Stimulated activated CD8-positive, alpha-beta memory T cell treated with anti-CD3 and anti-CD28 coated beads, Interleukin-7, amount 100 ng/mL, for 1 hour (primary cell): ENCODE measurements around the gene DGKQ.
A peak's percentile ranks its signal among the peaks of the same experiment; 100 is the strongest.
"Not testable (repeated sequence)": the region's sequence is repeated elsewhere in the genome, so short reads cannot be mapped to it uniquely, and the experiment has no call there.

Experiments used
- DNase-seq, 2 donors: peaks; one replicate each; pipeline ENCODE4 v3.0.0-alpha.2; 2020; ENCODE audit warnings: low read depth in 2 of 2

DGKQ gene

DNA sequence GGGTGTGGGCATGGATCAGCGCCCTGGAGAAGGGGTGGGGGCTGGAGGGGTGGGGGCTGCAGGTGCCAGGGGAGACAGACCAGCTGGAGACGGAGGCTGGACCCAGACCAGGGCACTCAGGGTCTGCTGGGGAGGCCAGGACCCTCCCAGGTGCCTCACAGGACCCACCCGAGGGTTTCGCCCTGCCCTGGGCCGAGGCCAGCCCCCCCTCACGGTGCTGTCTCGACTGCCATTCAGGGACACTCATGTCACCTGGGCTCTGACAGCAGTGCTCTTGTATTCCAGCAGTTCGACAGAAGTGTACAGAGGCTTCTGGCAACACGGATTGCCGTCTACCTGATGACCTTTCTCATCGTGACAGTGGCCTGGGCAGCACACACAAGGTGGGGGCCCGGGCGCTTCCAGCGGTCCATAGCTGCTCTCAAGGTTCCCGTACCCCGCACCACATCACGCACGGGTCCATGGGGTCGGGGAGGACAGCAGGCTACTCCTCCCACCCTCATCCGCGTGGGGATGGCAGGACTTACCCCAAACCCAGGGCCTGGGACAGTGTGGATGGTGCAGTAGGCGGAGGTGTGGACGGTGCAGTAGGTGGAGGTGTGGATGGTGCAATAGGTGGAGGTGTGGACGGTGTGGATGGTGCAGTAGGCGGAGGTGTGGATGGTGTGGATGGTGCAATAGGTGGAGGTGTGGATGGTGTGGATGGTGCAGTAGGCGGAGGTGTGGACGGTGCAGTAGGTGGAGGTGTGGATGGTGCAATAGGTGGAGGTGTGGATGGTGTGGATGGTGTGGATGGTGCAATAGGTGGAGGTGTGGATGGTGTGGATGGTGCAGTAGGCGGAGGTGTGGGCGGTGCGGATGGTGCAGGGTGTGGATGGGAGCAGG, 23.0 kb downstream of the DGKQ start:
- DNase-seq: no peak

DNA sequence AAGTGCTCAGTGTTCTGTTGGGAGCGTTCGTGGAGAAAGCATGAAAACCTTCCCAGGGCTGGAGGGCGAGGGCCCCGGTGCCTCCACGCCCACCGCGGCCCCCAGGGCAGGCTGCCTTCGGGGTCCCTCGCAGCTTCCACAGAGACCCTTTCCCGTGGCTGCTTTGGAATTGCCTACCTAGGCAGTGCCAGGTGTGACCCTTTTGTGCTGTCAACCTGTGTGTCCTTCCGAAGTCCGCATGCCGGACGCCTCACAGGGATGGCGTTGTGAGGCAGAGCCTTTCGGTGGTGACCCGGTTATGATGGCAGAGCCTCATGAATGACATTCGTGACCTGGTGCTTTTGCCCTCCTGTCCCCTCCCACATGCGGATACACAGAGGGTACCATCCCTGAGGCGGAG, 23.7 kb downstream of the DGKQ start:
- no peak for DNase-seq

DNA sequence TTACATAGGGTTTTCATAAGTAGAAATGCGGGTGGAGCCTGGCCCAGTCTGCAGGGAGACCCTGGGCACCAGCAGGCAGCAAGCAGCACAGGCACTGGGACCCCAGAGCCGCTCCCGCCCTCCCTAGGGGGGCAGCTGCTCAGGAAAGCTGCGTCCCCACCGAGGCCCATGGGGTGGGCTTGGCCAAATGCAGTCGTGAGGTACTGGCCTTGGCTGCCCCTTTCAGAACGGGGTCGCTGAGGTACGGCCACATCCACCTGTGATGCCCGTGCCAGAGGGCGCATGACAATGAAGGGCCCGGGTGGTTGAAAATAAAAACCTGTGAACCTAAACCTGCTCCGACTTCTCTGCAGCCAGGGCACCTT, 24.5 kb downstream of the DGKQ start:
- DNase-seq: no peak

DNA sequence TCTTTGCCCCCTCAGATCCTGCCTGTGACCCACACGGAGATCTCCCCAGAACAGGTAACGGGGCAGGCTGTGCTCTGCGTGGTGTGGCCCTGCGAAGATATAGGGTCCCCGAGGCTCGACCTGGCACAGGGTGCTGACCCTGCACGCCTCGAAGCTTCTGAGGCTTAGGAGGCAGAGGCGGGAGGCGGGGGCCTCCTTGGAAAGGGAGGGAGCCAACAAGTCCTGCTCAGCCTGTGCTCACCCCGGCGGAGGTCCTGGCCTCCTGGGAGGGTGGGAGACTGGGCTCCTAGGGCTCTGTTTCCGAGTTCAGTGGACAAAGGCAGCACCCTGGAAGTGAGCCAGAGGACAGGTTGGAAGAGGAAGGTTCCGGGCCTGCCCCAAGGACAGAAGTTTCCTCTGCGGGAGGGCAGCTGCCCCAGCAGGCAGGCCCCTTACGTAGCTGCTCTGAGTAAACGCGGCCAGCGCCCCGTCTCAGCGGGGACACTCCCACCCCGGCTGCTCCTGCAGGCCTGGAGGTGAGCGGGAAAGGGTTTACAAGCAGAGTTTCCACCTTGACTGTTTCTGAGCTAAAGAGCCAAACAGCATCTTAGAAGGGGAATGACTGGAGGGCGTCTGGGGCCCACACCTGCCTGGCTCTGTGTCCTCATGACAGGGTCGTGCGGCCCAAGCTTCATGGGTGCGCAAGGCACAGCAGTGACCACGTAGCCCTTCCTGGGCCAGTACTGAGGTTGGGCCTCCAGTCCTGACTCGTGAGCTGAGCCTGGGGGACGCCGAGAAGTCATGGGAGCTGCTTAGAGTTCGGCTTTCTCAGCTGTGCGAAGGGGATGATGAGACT, 25.1 kb downstream of the DGKQ start:
- DNase-seq: no peak

DNA sequence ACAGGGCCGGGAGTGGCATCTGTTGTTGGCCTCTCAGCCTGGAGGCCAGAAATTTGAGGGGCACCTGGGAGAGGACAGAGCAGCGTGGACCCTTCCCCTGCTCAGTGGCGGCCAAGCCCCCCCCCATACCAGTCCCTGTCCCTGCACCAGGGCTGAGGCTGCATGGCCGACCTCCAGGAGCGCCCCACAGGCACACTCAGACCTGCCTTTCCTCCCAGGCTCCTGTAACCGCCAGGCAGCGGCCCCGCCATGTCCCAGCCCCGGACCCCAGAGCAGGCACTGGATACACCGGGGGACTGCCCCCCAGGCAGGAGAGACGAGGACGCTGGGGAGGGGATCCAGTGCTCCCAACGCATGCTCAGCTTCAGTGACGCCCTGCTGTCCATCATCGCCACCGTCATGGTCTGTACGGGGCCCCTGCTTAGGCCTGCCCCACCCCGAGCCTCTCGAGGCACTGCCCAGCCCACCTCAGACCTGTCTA, 25.8 kb downstream of the DGKQ start:
- no peak for DNase-seq

DNA sequence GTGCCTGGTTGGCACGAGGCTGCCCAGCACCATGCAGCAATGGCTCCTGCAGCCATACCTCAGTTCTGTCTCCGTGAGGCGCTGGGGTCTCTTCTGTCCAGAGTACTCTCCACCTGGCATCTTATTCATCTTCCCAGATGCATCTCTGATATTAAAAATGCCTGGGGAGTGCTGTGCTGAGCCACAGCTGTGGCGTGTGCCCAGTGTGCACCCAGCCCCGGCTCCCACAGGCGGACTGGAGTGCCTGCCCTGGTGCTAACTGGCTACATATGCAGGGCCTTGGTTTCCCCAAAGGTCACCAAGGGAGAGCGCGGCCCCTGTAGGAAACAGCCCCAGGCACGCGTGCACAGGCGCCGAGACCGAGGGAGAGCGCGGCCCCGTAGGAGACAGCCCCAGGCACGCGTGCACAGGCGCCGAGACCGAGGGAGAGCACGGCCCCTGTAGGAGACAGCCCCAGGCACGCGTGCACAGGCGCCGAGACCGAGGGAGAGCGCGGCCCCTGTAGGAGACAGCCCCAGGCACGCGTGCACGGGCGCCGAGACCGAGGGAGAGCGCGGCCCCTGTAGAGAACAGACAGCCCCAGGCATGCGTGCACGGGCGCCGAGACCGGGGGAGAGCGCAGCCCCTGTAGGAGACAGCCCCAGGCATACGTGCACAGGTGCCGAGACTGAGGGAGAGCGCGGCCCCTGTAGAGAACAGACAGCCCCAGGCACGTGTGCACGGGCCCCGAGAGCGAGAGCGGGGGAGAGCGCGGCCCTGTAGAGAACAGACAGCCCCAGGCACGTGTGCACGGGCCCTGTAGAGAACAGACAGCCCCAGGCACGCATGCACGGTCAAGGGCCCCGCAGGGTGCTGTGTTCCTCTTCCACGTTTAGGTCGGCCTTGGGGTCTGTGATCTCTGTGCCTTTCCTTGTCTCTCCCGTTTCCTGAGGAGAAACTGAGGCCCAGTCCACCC, 26.6 kb downstream of the DGKQ start:
- no peak for DNase-seq

DNA sequence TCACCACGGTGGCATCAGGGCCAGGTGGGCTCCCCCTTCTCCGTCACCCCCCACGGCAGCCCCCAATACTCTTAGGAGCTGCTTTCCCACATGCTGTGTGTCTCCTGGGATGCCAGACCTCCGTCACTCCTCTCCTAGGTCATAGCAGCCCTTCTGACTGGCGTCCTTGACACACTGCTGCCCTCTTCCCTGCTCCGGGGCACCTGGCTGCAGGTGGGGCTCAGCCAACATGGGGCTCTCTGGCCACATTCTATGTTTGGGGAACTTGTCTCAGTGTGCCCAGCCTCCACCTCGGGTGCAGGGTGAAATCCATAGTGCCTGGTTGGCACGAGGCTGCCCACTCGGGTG, 27.3 kb downstream of the DGKQ start:
- no peak for DNase-seq

DNA sequence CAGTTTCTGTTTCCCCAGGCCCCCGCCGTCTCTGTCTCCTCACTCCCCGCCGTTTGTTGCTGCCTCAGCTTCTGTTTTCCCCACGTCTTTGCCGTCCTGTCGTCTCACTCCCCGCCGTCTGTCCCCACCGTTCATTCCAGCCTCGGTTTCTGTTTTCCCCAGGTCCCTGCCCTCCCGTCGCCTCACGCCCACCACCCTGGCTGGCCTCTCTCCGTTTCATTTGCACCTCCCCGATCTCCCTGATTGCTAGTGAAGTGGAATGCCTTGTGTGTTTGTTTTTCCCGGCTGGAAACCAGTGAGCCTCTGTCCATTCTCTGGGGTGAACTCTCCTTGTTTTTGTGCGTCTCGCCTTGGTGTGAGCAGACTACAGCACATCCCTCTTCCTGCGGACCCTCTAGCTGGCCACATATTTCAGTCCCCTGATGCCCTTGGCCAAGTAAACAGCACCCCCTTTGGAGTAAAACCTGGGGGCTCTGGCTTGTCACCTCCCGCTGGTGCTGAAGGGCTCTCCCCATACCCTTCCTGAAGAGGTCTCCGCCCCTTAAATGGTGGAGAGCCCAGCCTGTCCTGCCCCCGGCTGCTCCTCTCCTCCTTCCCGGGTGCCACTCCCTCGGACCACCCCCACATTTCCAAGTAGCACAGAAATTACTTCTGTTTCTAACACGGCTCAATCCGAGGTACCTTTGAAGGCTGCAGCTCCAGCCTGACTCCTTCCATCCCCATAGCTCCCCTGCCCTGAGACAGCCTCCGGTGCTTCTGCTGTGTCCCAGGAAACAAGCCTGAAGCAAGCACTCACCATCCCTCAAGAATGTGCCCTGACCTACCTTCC, 27.9 kb downstream of the DGKQ start:
- no peak for DNase-seq

DNA sequence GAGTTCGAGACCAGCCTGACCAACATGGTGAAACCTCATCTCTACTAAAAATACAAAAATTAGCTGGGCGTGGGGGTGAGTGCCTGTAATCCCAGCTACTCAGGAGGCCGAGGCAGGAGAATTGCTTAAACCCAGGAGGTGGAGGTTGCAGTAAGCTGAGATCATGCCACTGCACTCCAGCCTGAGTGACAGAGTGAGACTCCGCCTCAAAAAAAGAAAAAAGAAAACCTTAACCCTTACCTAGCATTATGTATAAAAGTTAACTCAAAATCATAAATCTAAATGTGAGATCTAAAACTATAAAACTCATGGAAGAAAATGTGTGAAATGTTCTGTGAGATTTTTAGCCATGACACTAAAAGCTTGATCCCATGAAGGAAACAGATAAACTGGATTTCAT, 33.9 kb downstream of the DGKQ start:
- not testable (repeated sequence) for DNase-seq

DNA sequence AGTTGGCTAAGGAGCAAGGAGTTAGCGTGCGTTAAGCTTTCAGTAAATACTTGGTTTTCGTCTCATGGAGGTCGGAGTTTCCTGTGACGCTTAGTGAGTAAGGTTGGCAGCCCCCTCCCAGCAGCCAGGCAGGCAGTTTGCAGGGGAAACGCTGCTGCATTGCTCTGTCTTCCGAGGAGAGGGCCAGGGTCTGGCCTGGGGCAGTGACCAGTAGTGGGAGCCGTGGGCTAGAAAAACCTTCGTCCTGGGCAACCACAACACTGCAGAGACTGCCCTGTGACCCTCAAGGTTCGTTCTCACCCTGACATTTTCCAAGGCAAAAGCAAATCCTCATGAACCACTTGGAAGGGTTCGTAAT, 40.7 kb downstream of the DGKQ start:
- no peak for DNase-seq

DNA sequence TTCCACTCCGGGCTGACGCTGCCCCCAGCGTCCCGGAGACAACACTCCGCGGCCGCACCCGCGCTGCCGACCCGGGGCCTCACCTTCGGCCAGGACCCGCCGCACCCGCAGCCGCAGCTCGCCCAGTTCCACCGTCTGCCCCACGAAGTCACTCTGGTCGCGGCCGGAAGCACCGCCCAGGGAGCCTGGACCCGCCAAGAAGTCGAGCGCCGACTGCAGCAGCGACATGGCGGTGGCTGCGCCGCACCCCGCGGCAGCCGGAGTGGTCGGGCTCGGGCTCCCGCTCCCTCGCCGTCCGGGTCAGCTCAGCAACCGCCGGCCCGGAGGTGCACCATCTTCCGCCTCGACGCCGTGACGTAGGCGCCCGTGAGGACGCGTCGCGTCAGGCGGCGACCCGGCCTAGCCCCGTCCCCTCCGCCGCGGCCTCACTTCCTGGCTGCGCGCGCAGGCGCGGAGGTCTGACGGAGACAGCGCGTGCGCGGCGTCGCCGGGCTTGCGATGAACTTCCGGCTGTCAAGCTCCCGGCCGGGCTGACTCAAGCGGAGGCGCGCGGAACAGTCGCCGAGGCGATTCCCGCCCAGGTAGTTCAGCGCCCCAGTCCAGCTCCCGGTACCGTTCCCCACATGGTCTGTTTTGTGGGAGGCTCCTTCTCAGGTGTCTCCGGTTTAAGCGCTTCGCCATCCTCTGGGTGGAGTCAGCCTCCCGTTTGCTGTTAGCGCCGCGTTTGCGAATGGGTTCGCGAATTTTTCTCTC, 41.2 kb downstream of the DGKQ start, which contains the start of the genes GAK and TMEM175:
Gene GAK, minus strand, starts transcription at position 357 of the 753 bp plus-strand sequence. Its CDS starts 129 bp downstream, at position 228.
Gene TMEM175, plus strand, starts transcription at position 501 of the 753 bp plus-strand sequence. CDS start 15,280 bp downstream, outside the sequence.
- peak; percentile 93 to 94 for DNase-seq

DNA sequence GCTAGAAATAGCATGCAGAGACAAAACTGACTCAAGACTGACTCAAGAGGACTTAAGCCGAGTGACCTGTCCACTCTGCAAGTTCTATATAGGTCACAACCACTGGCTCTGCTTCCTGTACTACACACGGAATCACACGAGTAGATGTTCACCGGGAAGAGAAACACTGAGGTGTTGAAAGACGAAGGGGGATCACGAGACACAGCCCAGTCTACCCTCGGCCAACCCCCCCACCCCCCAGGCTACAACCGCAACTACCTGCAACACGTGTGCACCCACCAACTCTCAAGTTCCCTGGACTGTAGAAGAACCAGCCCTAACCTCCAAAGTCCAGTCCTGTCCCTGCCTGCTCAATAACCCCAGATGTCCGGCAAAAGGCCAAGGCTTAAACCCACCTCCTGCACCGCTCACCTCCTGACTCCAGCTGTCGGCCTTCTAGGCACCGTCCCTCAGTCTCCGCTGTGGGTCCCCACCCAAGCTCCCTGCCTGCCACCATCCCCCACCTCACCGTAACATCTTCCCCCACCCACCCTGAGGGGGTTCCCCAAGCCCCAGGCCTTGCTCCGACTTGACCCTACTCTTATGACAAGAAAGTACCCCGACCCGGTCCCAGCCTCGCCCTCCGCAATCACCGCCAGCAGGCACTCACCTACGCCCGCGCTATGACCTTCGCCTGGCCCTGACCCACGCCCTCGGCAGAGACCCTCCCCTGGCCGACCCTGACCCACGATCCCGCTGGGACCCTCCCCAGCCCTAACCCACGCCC, 42.0 kb downstream of the DGKQ start:
- DNase-seq: no peak

DNA sequence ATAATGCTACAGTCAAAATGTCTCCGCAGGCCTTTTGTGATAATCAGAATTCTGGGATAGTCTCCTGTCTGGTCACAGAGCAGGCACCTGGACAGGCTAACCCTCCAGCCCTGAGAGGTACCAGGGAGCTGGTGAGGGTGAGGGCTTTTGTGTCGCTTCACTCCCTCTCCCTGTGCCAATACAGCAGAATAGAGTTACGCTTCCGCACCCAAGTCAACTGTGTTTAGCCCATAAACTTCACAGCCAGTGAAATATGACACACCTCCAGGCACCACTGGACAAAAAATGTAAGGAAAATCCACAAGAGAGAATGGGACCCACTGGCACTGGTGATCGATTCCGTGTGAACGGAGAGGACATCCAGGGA, 42.6 kb downstream of the DGKQ start:
- DNase-seq: no peak

DNA sequence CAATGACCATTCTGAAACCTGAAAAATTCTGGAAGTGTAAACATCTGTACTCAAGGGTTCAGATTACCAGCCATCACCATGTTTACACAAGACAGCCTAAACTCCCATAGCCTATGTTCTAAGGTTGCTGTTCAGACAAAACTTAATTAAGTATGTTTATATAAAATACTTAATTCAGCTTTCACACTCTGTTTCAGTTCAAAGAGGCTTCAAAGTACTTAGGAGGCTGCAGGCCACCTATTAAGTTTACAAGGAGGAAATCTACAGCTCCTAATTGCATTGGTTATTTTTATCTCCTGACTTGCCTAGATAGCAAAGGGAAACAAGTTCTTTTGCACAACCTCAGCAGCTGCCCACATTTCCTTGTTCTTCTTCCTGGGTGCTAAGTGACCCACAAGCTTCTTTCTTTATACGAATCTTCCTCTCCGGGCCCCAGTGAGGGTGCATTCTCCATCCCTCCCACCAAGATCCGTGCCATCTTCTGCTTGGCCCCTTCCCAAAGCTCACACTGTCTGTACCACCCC, 43.3 kb downstream of the DGKQ start:
- no peak for DNase-seq

DNA sequence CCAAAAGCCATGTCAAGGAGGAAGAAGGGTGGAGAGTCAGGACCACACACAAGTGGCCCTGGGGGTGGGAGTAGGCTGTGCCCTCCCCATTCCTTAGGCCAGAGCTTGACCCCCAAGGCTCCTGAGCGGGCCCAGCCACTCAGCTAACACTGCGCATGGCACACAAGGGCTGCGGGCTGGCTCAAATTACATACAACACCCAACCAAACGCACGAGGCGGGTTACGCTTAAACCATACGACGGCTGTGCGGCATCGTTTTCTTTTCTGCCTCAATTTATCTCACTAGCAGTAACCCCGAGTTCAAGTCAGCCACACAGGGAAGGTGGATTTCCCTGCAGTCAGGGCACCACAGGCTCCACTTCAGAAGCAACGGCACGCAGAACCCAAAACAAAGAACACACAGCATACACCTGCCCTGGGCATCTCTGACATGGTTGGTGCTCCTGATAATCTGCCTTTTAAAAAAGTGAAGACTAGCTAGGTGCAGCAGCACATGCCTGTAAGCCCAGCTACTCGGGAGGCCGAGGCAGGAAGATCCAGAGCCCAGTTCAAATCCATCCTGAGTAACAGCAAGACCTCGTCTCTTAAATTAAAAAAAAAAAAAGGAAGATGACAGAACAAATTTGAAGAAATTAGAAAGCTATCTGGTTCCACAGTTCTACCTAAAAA, 44.1 kb downstream of the DGKQ start:
- DNase-seq: no peak

DNA sequence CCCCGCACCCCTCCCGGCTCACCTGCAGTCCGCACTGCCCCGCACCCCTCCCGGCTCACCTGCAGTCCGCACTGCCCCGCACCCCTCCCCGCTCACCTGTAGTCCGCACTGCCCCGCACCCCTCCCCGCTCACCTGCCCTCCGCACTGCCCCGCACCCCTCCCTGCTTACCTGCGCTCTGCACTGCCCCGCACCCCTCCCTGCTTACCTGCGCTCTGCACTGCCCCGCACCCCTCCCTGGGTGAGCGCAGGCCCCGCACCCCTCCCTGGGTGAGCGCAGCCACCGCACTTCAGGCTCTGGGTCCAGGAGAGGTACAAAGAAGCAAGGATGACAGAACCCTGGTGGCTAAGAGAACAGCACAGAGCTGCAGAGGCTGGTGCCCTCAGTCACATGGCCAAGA, 45.8 kb downstream of the DGKQ start:
- not testable (repeated sequence) for DNase-seq

DNA sequence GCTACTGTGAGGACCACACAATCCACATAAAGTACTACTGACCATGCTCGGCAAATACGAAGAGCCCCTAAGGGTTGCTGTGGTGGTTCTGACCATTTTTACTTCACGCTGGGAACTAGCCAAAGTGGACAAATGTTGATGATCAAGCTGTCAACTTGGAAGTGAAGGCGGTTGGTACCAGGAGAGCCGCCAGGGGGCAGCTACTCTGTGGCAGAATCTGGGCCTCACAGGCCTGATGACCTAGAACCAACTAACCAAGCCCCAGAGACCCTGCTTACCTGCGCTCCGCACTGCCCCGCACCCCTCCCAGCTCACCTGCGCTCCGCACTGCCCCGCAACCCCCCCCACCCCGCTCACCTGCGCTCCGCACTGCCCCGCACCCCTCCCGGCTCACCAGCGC, 46.8 kb downstream of the DGKQ start:
- DNase-seq: no peak

DNA sequence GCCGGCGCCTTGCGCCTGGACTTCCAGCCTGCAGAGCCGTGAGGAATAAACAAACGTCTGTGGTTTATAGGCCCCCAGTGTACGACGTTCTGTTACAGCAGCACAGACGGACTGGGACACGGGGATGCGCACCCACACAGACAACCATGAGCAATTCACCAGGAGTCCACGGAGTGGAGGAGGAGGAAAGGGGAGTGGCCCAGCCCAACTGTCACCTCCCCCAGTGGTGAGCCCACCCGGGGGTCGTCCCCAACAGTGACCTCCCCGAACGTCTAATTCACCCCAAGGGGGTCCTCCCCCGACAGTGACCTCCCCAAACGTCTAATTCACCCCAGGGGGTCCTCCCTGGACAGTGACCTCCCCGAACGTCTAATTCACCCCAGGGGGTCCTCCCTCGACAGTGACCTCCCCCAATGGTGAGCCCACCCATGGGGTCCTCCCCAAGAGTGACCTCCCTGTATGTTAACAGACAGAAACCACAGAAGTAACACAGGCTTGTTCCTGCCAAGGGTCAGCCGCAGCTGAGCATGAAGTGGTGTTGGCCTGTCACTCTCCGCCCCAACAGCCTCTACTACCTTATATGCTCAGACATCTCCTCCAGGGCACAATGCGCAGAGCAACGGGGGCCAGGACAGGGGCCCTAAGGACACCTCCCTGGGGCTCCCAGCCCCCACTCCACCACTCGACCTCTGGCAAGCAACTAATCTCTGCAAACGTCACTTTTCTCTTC, 47.4 kb downstream of the DGKQ start:
- no peak for DNase-seq
